ENCODE measurements around the gene BPGM. TPM values are rescaled to one million over a fixed set of nuclear protein-coding genes. Genes with fewer than 3 reads are reported as not detected.

Gene BPGM
- total and polyA plus RNA-seq, 3 experiments from 2014 or later = 25.4 to 27.1 (median 26.8) TPM

GRCh38 chr7:134721171-134721570 lies 74.5 kb downstream of the BPGM start:
- Mint-ChIP-seq H3K27me3 (peaks cover 0 to 5% of the 10 kb centered on the region in 2 donors), H3K27ac (no peak overlapping the region), H3K9me3 (no peaks in the 10 kb centered on the region), H3K4me3 (no peak overlapping the region), H3K36me3 (peaks cover 0 to 2% (median 0%) of the 10 kb centered on the region in 3 donors), H3K4me1 (no peaks in the 10 kb centered on the region)
- Histone ChIP-seq H3K9me3 (ENCODE audit: low read length) (no peaks in the 10 kb centered on the region), H3K4me3 (ENCODE audit: low read length) (no peak overlapping the region), H3K27me3 (ENCODE audit: insufficient read depth, low read length, poor library complexity, severe bottlenecking) (no peaks in the 10 kb centered on the region), H3K27ac (ENCODE audit: low read depth, low read length) (no peak overlapping the region), H3K4me1 (ENCODE audit: insufficient read depth, low read length) (no peaks in the 10 kb centered on the region), H3K36me3 (ENCODE audit: insufficient read depth, low read length) (no peaks in the 10 kb centered on the region)
- no peak for DNase-seq
- ChIA-PET POLR2A (no interaction called here), CTCF (interaction anchor here (1.0 kb wide), 1 partner anchor 19 kb away, joined by 3 read pairs; no protein-coding TSS in a partner anchor)

- DNase-seq = no peak
- no peak overlapping the region for H3K4me3 Mint-ChIP-seq
- H3K9me3 Mint-ChIP-seq = no peaks in the 10 kb centered on the region
- ChIA-PET POLR2A (no interaction called here), CTCF (no interaction called here)
- H3K4me1 Mint-ChIP-seq = no peaks in the 10 kb centered on the region
- no peaks in the 10 kb centered on the region for H3K9me3 ChIP-seq (ENCODE audit: low read length)
- H3K36me3 ChIP-seq (ENCODE audit: insufficient read depth, low read length) = no peaks in the 10 kb centered on the region
- H3K4me3 ChIP-seq (ENCODE audit: low read length) = no peak overlapping the region
- H3K4me1 ChIP-seq (ENCODE audit: insufficient read depth, low read length) = no peaks in the 10 kb centered on the region
- peaks cover 0 to 5% of the 10 kb centered on the region in 2 donors for H3K27me3 Mint-ChIP-seq
- H3K27ac Mint-ChIP-seq = no peak overlapping the region
- H3K27me3 ChIP-seq (ENCODE audit: insufficient read depth, low read length, poor library complexity, severe bottlenecking) = no peaks in the 10 kb centered on the region
- peaks cover 0 to 2% (median 0%) of the 10 kb centered on the region in 3 donors for H3K36me3 Mint-ChIP-seq
- H3K27ac ChIP-seq (ENCODE audit: low read depth, low read length) = no peak overlapping the region
These were observed 76.2 kb downstream of the BPGM start for GRCh38 chr7:134722786-134723322.

- Histone ChIP-seq H3K27me3 (ENCODE audit: insufficient read depth, low read length, poor library complexity, severe bottlenecking) (no peaks in the 10 kb centered on the region), H3K4me3 (ENCODE audit: low read length) (no peak overlapping the region), H3K27ac (ENCODE audit: low read depth, low read length) (no peak overlapping the region), H3K4me1 (ENCODE audit: insufficient read depth, low read length) (no peaks in the 10 kb centered on the region), H3K9me3 (ENCODE audit: low read length) (no peaks in the 10 kb centered on the region), H3K36me3 (ENCODE audit: insufficient read depth, low read length) (no peaks in the 10 kb centered on the region)
- H3K4me3 Mint-ChIP-seq = no peak overlapping the region
- POLR2A ChIA-PET = no interaction called here
- peaks cover 0 to 2% (median 0%) of the 10 kb centered on the region in 3 donors for H3K36me3 Mint-ChIP-seq
- no peaks in the 10 kb centered on the region for H3K9me3 Mint-ChIP-seq
- H3K27me3 Mint-ChIP-seq = peaks cover 0 to 5% of the 10 kb centered on the region in 2 donors
- no peak overlapping the region for H3K27ac Mint-ChIP-seq
- DNase-seq = no peak
- no peaks in the 10 kb centered on the region for H3K4me1 Mint-ChIP-seq
- CTCF ChIA-PET = no interaction called here
These were observed 77.2 kb downstream of the BPGM start for GRCh38 chr7:134723892-134724291.

GRCh38 chr7:134724606-134725005 lies 78.0 kb downstream of the BPGM start:
- Mint-ChIP-seq H3K27me3 (peaks cover 0 to 4% of the 10 kb centered on the region in 2 donors), H3K4me3 (no peak overlapping the region), H3K27ac (no peak overlapping the region), H3K36me3 (peaks cover 0 to 2% (median 0%) of the 10 kb centered on the region in 3 donors), H3K9me3 (no peaks in the 10 kb centered on the region), H3K4me1 (no peaks in the 10 kb centered on the region)
- Histone ChIP-seq H3K36me3 (ENCODE audit: insufficient read depth, low read length) (no peaks in the 10 kb centered on the region), H3K4me3 (ENCODE audit: low read length) (no peak overlapping the region), H3K9me3 (ENCODE audit: low read length) (no peaks in the 10 kb centered on the region), H3K27me3 (ENCODE audit: insufficient read depth, low read length, poor library complexity, severe bottlenecking) (no peaks in the 10 kb centered on the region), H3K27ac (ENCODE audit: low read depth, low read length) (no peak overlapping the region), H3K4me1 (ENCODE audit: insufficient read depth, low read length) (no peaks in the 10 kb centered on the region)
- POLR2A ChIA-PET = no interaction called here
- no peak for DNase-seq
- CTCF ChIA-PET = interaction anchor here (1.1 kb wide), 1 partner anchor 446 kb away, joined by 3 read pairs; no protein-coding TSS in a partner anchor

- ChIA-PET CTCF (no interaction called here), POLR2A (no interaction called here)
- H3K27ac ChIP-seq (ENCODE audit: low read depth, low read length) = no peak overlapping the region
- no peak overlapping the region for H3K4me3 Mint-ChIP-seq
- H3K4me1 ChIP-seq (ENCODE audit: insufficient read depth, low read length) = no peaks in the 10 kb centered on the region
- DNase-seq = no peak
- H3K27me3 ChIP-seq (ENCODE audit: insufficient read depth, low read length, poor library complexity, severe bottlenecking) = no peaks in the 10 kb centered on the region
- H3K4me3 ChIP-seq (ENCODE audit: low read length) = no peak overlapping the region
- no peak overlapping the region for H3K27ac Mint-ChIP-seq
- H3K9me3 ChIP-seq (ENCODE audit: low read length) = no peaks in the 10 kb centered on the region
- H3K27me3 Mint-ChIP-seq = peaks cover 3 to 7% of the 10 kb centered on the region in 2 donors
- no peaks in the 10 kb centered on the region for H3K4me1 Mint-ChIP-seq
- H3K36me3 ChIP-seq (ENCODE audit: insufficient read depth, low read length) = no peaks in the 10 kb centered on the region
- H3K9me3 Mint-ChIP-seq = no peaks in the 10 kb centered on the region
- no peaks in the 10 kb centered on the region for H3K36me3 Mint-ChIP-seq
These were observed 79.9 kb downstream of the BPGM start for GRCh38 chr7:134726581-134726980.

DNA sequence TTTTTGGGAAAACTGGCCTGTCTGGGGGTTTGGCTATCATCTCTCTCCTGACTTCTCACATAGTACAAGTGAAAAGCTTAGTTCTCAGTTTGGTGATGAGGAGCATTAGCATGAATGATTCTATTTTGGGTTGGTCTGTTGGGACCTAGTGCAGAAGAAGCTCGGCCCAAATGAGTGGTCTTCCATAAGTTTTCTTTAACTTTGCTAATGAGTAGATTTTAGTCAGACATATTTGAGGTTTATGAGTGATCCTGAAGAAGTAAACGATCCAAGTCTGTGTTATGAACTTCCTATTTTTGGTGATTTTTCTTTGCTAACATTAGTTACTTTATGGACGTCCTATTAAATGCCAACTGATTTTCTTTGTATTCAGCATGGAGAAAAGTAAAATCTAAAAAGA lies 81.1 kb downstream of the BPGM start:
- no peaks in the 10 kb centered on the region for H3K27me3 ChIP-seq (ENCODE audit: insufficient read depth, low read length, poor library complexity, severe bottlenecking)
- ChIA-PET CTCF (interaction anchor here (1.0 to 1.5 kb wide), 2 partner anchors 17 to 26 kb away, joined by 3 to 5 read pairs; no protein-coding TSS in a partner anchor), POLR2A (no interaction called here)
- Mint-ChIP-seq H3K27ac (no peak overlapping the region), H3K4me1 (no peaks in the 10 kb centered on the region), H3K4me3 (no peak overlapping the region), H3K9me3 (no peaks in the 10 kb centered on the region), H3K27me3 (peaks cover 3 to 7% of the 10 kb centered on the region in 2 donors), H3K36me3 (no peaks in the 10 kb centered on the region)
- H3K36me3 ChIP-seq (ENCODE audit: insufficient read depth, low read length) = no peaks in the 10 kb centered on the region
- H3K4me1 ChIP-seq (ENCODE audit: insufficient read depth, low read length) = no peaks in the 10 kb centered on the region
- H3K27ac ChIP-seq (ENCODE audit: low read depth, low read length) = no peak overlapping the region
- no peaks in the 10 kb centered on the region for H3K9me3 ChIP-seq (ENCODE audit: low read length)
- no peak for DNase-seq
- no peak overlapping the region for H3K4me3 ChIP-seq (ENCODE audit: low read length)

Other genes starting within 250 kb of the BPGM start
- 100 to 1,000 TPM; 117 to 120 TPM for gene AKR1B1, start 187.8 kb upstream of the BPGM start, total RNA-seq
- gene AKR1B1, start 187.8 kb upstream of the BPGM start, polyA plus RNA-seq = 170 TPM
- gene AKR1B10, start 119.3 kb upstream of the BPGM start, total RNA-seq = not detected
- not detected for gene AKR1B10, start 119.3 kb upstream of the BPGM start, polyA plus RNA-seq
- not detected for gene AKR1B15, start 97.7 kb upstream of the BPGM start, total RNA-seq
- gene AKR1B15, start 97.7 kb upstream of the BPGM start, polyA plus RNA-seq = not detected
- gene CALD1, start 132.8 kb downstream of the BPGM start, total RNA-seq = 1 to 10 TPM; 3.1 to 3.3 TPM
- gene CALD1, start 132.8 kb downstream of the BPGM start, polyA plus RNA-seq = not detected

Data from CD8-positive, alpha-beta memory T cell (primary cell).